GM23338 (cell line): ENCODE data around the gene CALML3. TPM values are rescaled to one million over a fixed set of nuclear protein-coding genes. Genes with fewer than 3 reads are reported as not detected.

ENCODE experiments used
- ATAC-seq: fragments of 200-7000 bp; cut with Tn5 transposase; 3 replicates; pipeline ENCODE4 v1.9.1; 2020
- DNase-seq: peaks from one replicate; pipeline ENCODE4 v3.0.0-alpha.2; 2015; ENCODE audit warnings: low spot score
- H2AFZ ChIP-seq: fragments of 200-600 bp; sonication (generic); 2 replicates; pipeline ENCODE4 v1.8.0; 2016; ENCODE audit warnings: antibody characterized with exemption, mild to moderate bottlenecking, moderate library complexity
- H3F3A ChIP-seq: fragments of 200-600 bp; sonication (generic); replicated peaks from 2 replicates; pipeline ENCODE4 v1.8.0; 2017; ENCODE audit warnings: antibody characterized with exemption, mixed run types, low read depth
- H3K27ac ChIP-seq: fragments of 200-600 bp; sonication (generic); 2 replicates; pipeline ENCODE4 v1.6.1; 2016; ENCODE audit warnings: low read depth
- H3K27me3 ChIP-seq: fragments of 200-600 bp; sonication (generic); 2 replicates; pipeline ENCODE4 v1.8.0; 2016; ENCODE audit warnings: mild to moderate bottlenecking, mixed run types, moderate library complexity; ENCODE audit not compliant: insufficient read depth
- H3K36me3 ChIP-seq: fragments of 200-600 bp; sonication (generic); 2 replicates; pipeline ENCODE4 v1.8.0; 2016; ENCODE audit warnings: mild to moderate bottlenecking; ENCODE audit not compliant: insufficient read depth
- H3K4me1 ChIP-seq: fragments of 200-600 bp; sonication (generic); 2 replicates; pipeline ENCODE4 v1.8.0; 2016; ENCODE audit warnings: mild to moderate bottlenecking, moderate library complexity; ENCODE audit not compliant: insufficient read depth
- H3K4me2 ChIP-seq: fragments of 200-600 bp; sonication (generic); 2 replicates; pipeline ENCODE4 v1.7.1; 2017; ENCODE audit warnings: mixed run types
- H3K4me3 ChIP-seq: fragments of 200-600 bp; sonication (generic); 2 replicates; pipeline ENCODE4 v1.6.1; 2016; ENCODE audit warnings: mixed run types
- H3K79me2 ChIP-seq: fragments of 200-600 bp; sonication (generic); replicated peaks from 2 replicates; pipeline ENCODE4 v1.8.0; 2017; ENCODE audit warnings: mild to moderate bottlenecking; ENCODE audit not compliant: insufficient read depth
- H3K9me2 ChIP-seq: fragments of 200-600 bp; sonication (generic); 2 replicates; pipeline ENCODE4 v1.8.0; 2017; ENCODE audit not compliant: insufficient read depth
- H4K20me1 ChIP-seq: fragments of 200-600 bp; sonication (generic); replicated peaks from 2 replicates; pipeline ENCODE4 v1.8.0; 2017; ENCODE audit warnings: mild to moderate bottlenecking; ENCODE audit not compliant: insufficient read depth
- H3K27ac Mint-ChIP-seq: 2 replicates; pipeline ENCODE4 v1.8.0; 2020; ENCODE audit warnings: inconsistent platforms, mild to moderate bottlenecking, moderate library complexity, mixed read lengths
- H3K27me3 Mint-ChIP-seq: 3 replicates; pipeline ENCODE4 v1.8.0; 2022; ENCODE audit warnings: low read depth, mild to moderate bottlenecking, moderate library complexity, mixed read lengths, inconsistent platforms; ENCODE audit not compliant: insufficient read depth, poor library complexity
- H3K36me3 Mint-ChIP-seq: 3 replicates; pipeline ENCODE4 v1.8.0; 2021; ENCODE audit warnings: low read depth, mild to moderate bottlenecking, inconsistent platforms, moderate library complexity, mixed read lengths
- H3K4me1 Mint-ChIP-seq: 3 replicates; pipeline ENCODE4 v1.8.0; 2020; ENCODE audit warnings: mild to moderate bottlenecking, inconsistent platforms, mixed read lengths
- H3K4me3 Mint-ChIP-seq: 3 replicates; pipeline ENCODE4 v1.8.0; 2021; ENCODE audit warnings: moderate library complexity, mild to moderate bottlenecking, inconsistent platforms, mixed read lengths
- H3K9me3 Mint-ChIP-seq: 3 replicates; pipeline ENCODE4 v1.8.0; 2020; ENCODE audit warnings: moderate library complexity, mild to moderate bottlenecking, inconsistent platforms, mixed read lengths
- CREB1 ChIP-seq: fragments of 250-450 bp; sonication (Bioruptor Pico); IDR thresholded peaks from 2 replicates; pipeline ENCODE4 v1.5.0; 2020; ENCODE audit warnings: low read depth, mild to moderate bottlenecking, moderate library complexity
- CTCF ChIP-seq, 2 experiments: fragments of 200-600 bp in 1 of 2; sonication (generic) in 1 of 2; conservative IDR thresholded peaks; 2 replicates each; pipeline versions ENCODE4 v1.5.1 to v1.6.1; 2016 to 2017; ENCODE audit warnings: antibody characterized with exemption in 2 of 2, low read depth in 2 of 2, mild to moderate bottlenecking in 2 of 2, moderate library complexity in 1 of 2
- ETS1 ChIP-seq: IDR thresholded peaks from 2 replicates; pipeline ENCODE4 v1.6.1; 2016; ENCODE audit warnings: antibody characterized with exemption
- EZH2 ChIP-seq: fragments of 200-600 bp; sonication (generic); IDR thresholded peaks from one replicate; pipeline ENCODE4 v1.8.0; 2017; ENCODE audit warnings: antibody characterized with exemption, mild to moderate bottlenecking, low read depth; ENCODE audit not compliant: unreplicated experiment
- EZH2phosphoT487 ChIP-seq: fragments of 200-600 bp; sonication (generic); IDR thresholded peaks from one replicate; pipeline ENCODE4 v1.8.1; 2018; ENCODE audit warnings: antibody characterized with exemption; ENCODE audit not compliant: unreplicated experiment
- JUNB ChIP-seq: IDR thresholded peaks from one replicate; pipeline ENCODE4 v1.6.1; 2016; ENCODE audit warnings: antibody characterized with exemption; ENCODE audit not compliant: unreplicated experiment
- NANOG ChIP-seq: IDR thresholded peaks from 2 replicates; pipeline ENCODE4 v1.6.1; 2016; ENCODE audit warnings: antibody characterized with exemption, borderline replicate concordance
- POLR2AphosphoS5 ChIP-seq: IDR thresholded peaks from 2 replicates; pipeline ENCODE4 v1.6.1; 2016; ENCODE audit warnings: antibody characterized with exemption, low read depth
- REST ChIP-seq: IDR thresholded peaks from one replicate; pipeline ENCODE4 v1.6.1; 2018; ENCODE audit warnings: antibody characterized with exemption; ENCODE audit not compliant: unreplicated experiment
- STAT1 ChIP-seq: IDR thresholded peaks from one replicate; pipeline ENCODE4 v1.6.1; 2016; ENCODE audit warnings: antibody characterized with exemption; ENCODE audit not compliant: unreplicated experiment
- ZNF114 ChIP-seq: fragments of 250-450 bp; sonication (Bioruptor Pico); IDR thresholded peaks from 2 replicates; pipeline ENCODE4 v1.5.0; 2020; ENCODE audit warnings: mild to moderate bottlenecking, moderate library complexity
- ZNF331 ChIP-seq: fragments of 250-450 bp; sonication (Bioruptor Pico); IDR thresholded peaks from 2 replicates; pipeline ENCODE4 v1.5.0; 2020; ENCODE audit warnings: low read depth, mild to moderate bottlenecking, moderate library complexity
- ZNF462 ChIP-seq: fragments of 250-450 bp; sonication (Bioruptor Pico); IDR thresholded peaks from 2 replicates; pipeline ENCODE4 v1.5.0; 2020; ENCODE audit warnings: mild to moderate bottlenecking, moderate library complexity
- polyA plus RNA-seq: library from polyadenylated mRNA; unstranded; fragments of >200 nt; fragmentation: Nextera tagmentation; extraction: Ambion mirVana; gene quantifications from 2 replicates; pipeline ENCODE4 v1.2.1, GENCODE V29; 2016
- total RNA-seq: library from RNA; depleted of rRNA; stranded (reverse); fragments of >200 nt; shearing (Covaris generic); gene quantifications from 2 replicates; pipeline ENCODE4 v1.2.3, GENCODE V29; 2014

The CALML3 gene
- total and polyA plus RNA-seq, 2 experiments from 2014 or later, result not detected

- no peaks in the 10 kb centered on the region for H3K9me3 Mint-ChIP-seq
- H3K4me3 Mint-ChIP-seq, result no peak overlapping the region
- H3K4me2 ChIP-seq, result no peak overlapping the region
- no peak for DNase-seq
- H3F3A ChIP-seq, result no peaks in the 10 kb centered on the region
- H3K79me2 ChIP-seq, result no peaks in the 10 kb centered on the region
- peaks cover 2% of the 10 kb centered on the region for H3K27me3 Mint-ChIP-seq
- TF ChIP-seq ETS1, result no peak
- TF ChIP-seq CREB1 (CRISPR knock-in tag), result no peak
- TF ChIP-seq POLR2AphosphoS5, result no peak
- TF ChIP-seq NANOG, result no peak
- no peak for TF ChIP-seq ZNF114 (CRISPR knock-in tag)
- TF ChIP-seq EZH2phosphoT487, result no peak
- no peak for TF ChIP-seq STAT1
- no peak for TF ChIP-seq EZH2
- no peak for TF ChIP-seq ZNF331
- TF ChIP-seq JUNB, result no peak
- no peak for TF ChIP-seq CTCF (conservative IDR thresholded peaks at IDR 0.05; ENCODE audit: low read depth in 2 of 2)
- TF ChIP-seq ZNF462 (CRISPR knock-in tag), result no peak
- no peak for TF ChIP-seq REST
- H3K27me3 ChIP-seq, result no peaks in the 10 kb centered on the region
- no peak overlapping the region for H3K27ac Mint-ChIP-seq
- H3K4me1 ChIP-seq, result peaks cover 3% of the 10 kb centered on the region; the same call in 1 of the 2 replicates
- H3K36me3 Mint-ChIP-seq, result no peaks in the 10 kb centered on the region; the same call in 2 of the 3 replicates
- H3K36me3 ChIP-seq, result no peaks in the 10 kb centered on the region
- H3K4me1 Mint-ChIP-seq, result peaks cover 17% of the 10 kb centered on the region
- no peak for ATAC-seq
- H3K9me2 ChIP-seq, result no peaks in the 10 kb centered on the region; the same call in 1 of the 2 replicates
- H4K20me1 ChIP-seq, result no peaks in the 10 kb centered on the region
- peak overlapping the region; percentile 14; the same call in 1 of the 2 replicates for H2AFZ ChIP-seq
- no peak overlapping the region for H3K27ac ChIP-seq
- no peak overlapping the region for H3K4me3 ChIP-seq
Observed at GRCh38 chr10:5560142-5560816, 35.5 kb downstream of the CALML3 start.
